Stimulated activated CD4-positive, alpha-beta T cell treated with anti-CD3 and anti-CD28 coated beads, Interleukin-4, amount 100 ng/mL, for 24 hours (primary cell): ENCODE measurements around the gene PREPL.
A peak's percentile ranks its signal among the peaks of the same experiment; 100 is the strongest.
"Not testable (repeated sequence)": the region's sequence is repeated elsewhere in the genome, so short reads cannot be mapped to it uniquely, and the experiment has no call there.

ENCODE experiments used
- DNase-seq: peaks from one replicate; pipeline ENCODE4 v3.0.0-alpha.2; 2020

PREPL gene

GRCh38 chr2:44347526-44347925 lies 13.8 kb downstream of the PREPL start:
- no peak for DNase-seq

- peak; percentile 5 for DNase-seq
Measured at GRCh38 chr2:44342854-44343253, 18.4 kb downstream of the PREPL start.

GRCh38 chr2:44335806-44336538 lies 25.3 kb downstream of the PREPL start:
- DNase-seq: no peak

- no peak for DNase-seq
Measured at GRCh38 chr2:44333994-44334393, 27.3 kb downstream of the PREPL start.

GRCh38 chr2:44330801-44331200 lies 30.5 kb downstream of the PREPL start:
- DNase-seq: no peak

GRCh38 chr2:44329343-44329742 lies 32.0 kb downstream of the PREPL start:
- DNase-seq: no peak

- no peak for DNase-seq
Measured at GRCh38 chr2:44328750-44329149, 32.5 kb downstream of the PREPL start.

GRCh38 chr2:44326548-44327264 lies 34.6 kb downstream of the PREPL start:
- DNase-seq: no peak

- DNase-seq: no peak
Measured at GRCh38 chr2:44325897-44326296, 35.4 kb downstream of the PREPL start.

GRCh38 chr2:44324971-44325426 lies 36.3 kb downstream of the PREPL start:
- DNase-seq: no peak

- DNase-seq: no peak
Measured at GRCh38 chr2:44321360-44321759, 39.9 kb downstream of the PREPL start.

GRCh38 chr2:44320832-44321231 lies 40.5 kb downstream of the PREPL start:
- no peak for DNase-seq

GRCh38 chr2:44315945-44316344 lies 45.3 kb downstream of the PREPL start:
- no peak for DNase-seq

- no peak for DNase-seq
Measured at GRCh38 chr2:44314362-44314761, 46.9 kb downstream of the PREPL start.

- no peak for DNase-seq
Measured at GRCh38 chr2:44310287-44310686, 51.0 kb downstream of the PREPL start.

GRCh38 chr2:44305882-44306281 lies 55.4 kb downstream of the PREPL start:
- no peak for DNase-seq

- no peak for DNase-seq
Measured at GRCh38 chr2:44304258-44304657, 57.0 kb downstream of the PREPL start.

- DNase-seq: not testable (repeated sequence)
Measured at GRCh38 chr2:44303766-44304165, 57.5 kb downstream of the PREPL start.

- DNase-seq: no peak
Measured at GRCh38 chr2:44301111-44301510, 60.2 kb downstream of the PREPL start.

GRCh38 chr2:44299635-44300034 lies 61.7 kb downstream of the PREPL start:
- no peak for DNase-seq

- no peak for DNase-seq
Measured at GRCh38 chr2:44297431-44297830, 63.9 kb downstream of the PREPL start.

- no peak for DNase-seq
Measured at GRCh38 chr2:44296653-44297052, 64.6 kb downstream of the PREPL start.

- DNase-seq: no peak
Measured at GRCh38 chr2:44295633-44296359, 65.5 kb downstream of the PREPL start.

- no peak for DNase-seq
Measured at GRCh38 chr2:44295113-44295512, 66.2 kb downstream of the PREPL start.
